OCI-LY3 (cell line): ENCODE results near the gene UQCRFS1.

Source experiments
- H2AFZ ChIP-seq: fragments of 200-600, 300-600 bp; shearing (Covaris generic); 2 replicates; pipeline ENCODE4 v1.6.0; 2014; ENCODE audit warnings: antibody characterized with exemption, low read depth, low read length
- H3K27ac ChIP-seq: fragments of 200-600, 300-600 bp; sonication (generic); 2 replicates; pipeline ENCODE4 v1.5.1; 2014; ENCODE audit warnings: mild to moderate bottlenecking, low read length, moderate library complexity, mixed read lengths
- H3K27me3 ChIP-seq: fragments of 200-600, 300-600 bp; sonication (generic); 2 replicates; pipeline ENCODE4 v1.6.1; 2014; ENCODE audit warnings: low read depth, low read length, mixed read lengths
- H3K36me3 ChIP-seq: fragments of 200-600, 300-600 bp; sonication (generic); replicated peaks from 2 replicates; pipeline ENCODE3; 2014; ENCODE audit warnings: low read depth, low read length, mixed read lengths
- H3K4me1 ChIP-seq: fragments of 300-600, 200-600 bp; sonication (generic); 2 replicates; pipeline ENCODE4 v1.6.1; 2014; ENCODE audit warnings: low read length, mixed read lengths
- H3K4me2 ChIP-seq: fragments of 200-600, 300-600 bp; sonication (generic); 2 replicates; pipeline ENCODE4 v1.6.1; 2014; ENCODE audit warnings: low read length, mixed read lengths
- H3K4me3 ChIP-seq: fragments of 300-600, 200-600 bp; sonication (generic); 2 replicates; pipeline ENCODE4 v1.5.1; 2014; ENCODE audit warnings: antibody characterized with exemption, mild to moderate bottlenecking, low read length, moderate library complexity
- H3K79me2 ChIP-seq: fragments of 300-600, 200-600 bp; shearing (Covaris generic); 2 replicates; pipeline ENCODE4 v1.6.1; 2014; ENCODE audit warnings: mild to moderate bottlenecking, low read length, mixed read lengths
- H3K9ac ChIP-seq: fragments of 300-600, 200-600 bp; shearing (Covaris generic); 2 replicates; pipeline ENCODE4 v1.6.0; 2014; ENCODE audit warnings: mild to moderate bottlenecking, low read length, moderate library complexity
- H3K9me3 ChIP-seq: fragments of 200-600, 300-600 bp; shearing (Covaris generic); 2 replicates; pipeline ENCODE4 v1.6.1; 2014; ENCODE audit warnings: low read length, mixed read lengths; ENCODE audit not compliant: insufficient read depth
- H4K20me1 ChIP-seq: fragments of 200-600, 300-600 bp; sonication (generic); 2 replicates; pipeline ENCODE4 v1.6.1; 2016; ENCODE audit warnings: low read length, mixed read lengths; ENCODE audit not compliant: insufficient read depth
- CTCF ChIP-seq: fragments of 200-600, 300-600 bp; sonication (generic); IDR thresholded peaks from 2 replicates; pipeline ENCODE4 v1.5.1; 2014; ENCODE audit warnings: antibody characterized with exemption, low read length, low read depth
- EZH2phosphoT487 ChIP-seq: fragments of 200-600 bp; shearing (Covaris generic); IDR thresholded peaks from 2 replicates; pipeline ENCODE4 v1.6.1; 2018; ENCODE audit warnings: antibody characterized with exemption, mixed run types, low read depth

UQCRFS1 gene

GRCh38 chr19:29259867-29260281, 46.9 kb upstream of the UQCRFS1 start:
- H3K36me3 ChIP-seq = no peaks in the 10 kb centered on the region
- H3K4me3 ChIP-seq = no peak overlapping the region
- no peak overlapping the region for H3K27ac ChIP-seq
- no peaks in the 10 kb centered on the region for H4K20me1 ChIP-seq
- no peak overlapping the region for H3K9ac ChIP-seq
- peak overlapping the region; percentile 44; the same call in 1 of the 2 replicates for H3K4me2 ChIP-seq
- peaks cover 8% of the 10 kb centered on the region; the same call in 1 of the 2 replicates for H3K4me1 ChIP-seq
- H3K79me2 ChIP-seq = no peaks in the 10 kb centered on the region
- TF ChIP-seq CTCF (no peak), EZH2phosphoT487 (no peak)
- H3K27me3 ChIP-seq = no peaks in the 10 kb centered on the region
- peak overlapping the region; percentile 54; the same call in 1 of the 2 replicates for H2AFZ ChIP-seq
- no peaks in the 10 kb centered on the region for H3K9me3 ChIP-seq

GRCh38 chr19:29259153-29259552, 46.2 kb upstream of the UQCRFS1 start:
- no peak overlapping the region for H2AFZ ChIP-seq
- 0 out of 2 replicates have a peak overlapping the region, but pooled peaks have one; percentile 16 for H3K4me2 ChIP-seq
- no peaks in the 10 kb centered on the region for H3K79me2 ChIP-seq
- H3K27me3 ChIP-seq = no peaks in the 10 kb centered on the region
- no peak overlapping the region for H3K4me3 ChIP-seq
- no peaks in the 10 kb centered on the region for H3K9me3 ChIP-seq
- H3K36me3 ChIP-seq = no peaks in the 10 kb centered on the region
- no peak for TF ChIP-seq EZH2phosphoT487
- peak; percentile 71 for TF ChIP-seq CTCF
- no peak overlapping the region for H3K9ac ChIP-seq
- H3K27ac ChIP-seq = no peak overlapping the region
- H4K20me1 ChIP-seq = no peaks in the 10 kb centered on the region
- H3K4me1 ChIP-seq = peaks cover 8% of the 10 kb centered on the region; the same call in 1 of the 2 replicates

- no peaks in the 10 kb centered on the region for H3K9me3 ChIP-seq
Measured at GRCh38 chr19:29256516-29256915, 43.6 kb upstream of the UQCRFS1 start.

GRCh38 chr19:29255912-29256311, 43.0 kb upstream of the UQCRFS1 start:
- Histone ChIP-seq H3K4me2 (no peak overlapping the region), H4K20me1 (no peaks in the 10 kb centered on the region), H3K9ac (no peak overlapping the region), H3K4me1 (peaks cover 8% of the 10 kb centered on the region; the same call in 1 of the 2 replicates), H3K9me3 (no peaks in the 10 kb centered on the region), H3K4me3 (no peak overlapping the region), H3K36me3 (no peaks in the 10 kb centered on the region), H3K27ac (no peak overlapping the region), H3K79me2 (no peaks in the 10 kb centered on the region), H2AFZ (no peak overlapping the region), H3K27me3 (no peaks in the 10 kb centered on the region)
- TF ChIP-seq EZH2phosphoT487 (no peak), CTCF (no peak)

More at GRCh38 chr19:29256516-29256915, 43.6 kb upstream of the UQCRFS1 start:
- H3K36me3 ChIP-seq = no peaks in the 10 kb centered on the region
- H3K4me2 ChIP-seq = no peak overlapping the region
- H3K4me3 ChIP-seq = no peak overlapping the region
- no peak for TF ChIP-seq EZH2phosphoT487
- TF ChIP-seq CTCF = no peak
- no peaks in the 10 kb centered on the region for H3K79me2 ChIP-seq
- no peaks in the 10 kb centered on the region for H3K27me3 ChIP-seq
- no peak overlapping the region for H2AFZ ChIP-seq
- H3K4me1 ChIP-seq = peaks cover 8% of the 10 kb centered on the region; the same call in 1 of the 2 replicates
- H3K27ac ChIP-seq = no peak overlapping the region
- no peaks in the 10 kb centered on the region for H4K20me1 ChIP-seq
- H3K9ac ChIP-seq = no peak overlapping the region
